IPS-18c (cell line): Measurements from ENCODE around the gene PIGA.

ENCODE experiments used
- H3K4me3 ChIP-seq: 2 replicates; pipeline ENCODE4 v1.7.0; 2013; ENCODE audit warnings: low read depth, mild to moderate bottlenecking, low read length, moderate library complexity; ENCODE audit not compliant: insufficient read depth
- H3K9me3 ChIP-seq: one replicate; pipeline ENCODE4 v1.6.1; 2013; ENCODE audit warnings: mild to moderate bottlenecking, low read length, moderate library complexity; ENCODE audit not compliant: control insufficient read depth, insufficient read depth

Gene PIGA, protein sequence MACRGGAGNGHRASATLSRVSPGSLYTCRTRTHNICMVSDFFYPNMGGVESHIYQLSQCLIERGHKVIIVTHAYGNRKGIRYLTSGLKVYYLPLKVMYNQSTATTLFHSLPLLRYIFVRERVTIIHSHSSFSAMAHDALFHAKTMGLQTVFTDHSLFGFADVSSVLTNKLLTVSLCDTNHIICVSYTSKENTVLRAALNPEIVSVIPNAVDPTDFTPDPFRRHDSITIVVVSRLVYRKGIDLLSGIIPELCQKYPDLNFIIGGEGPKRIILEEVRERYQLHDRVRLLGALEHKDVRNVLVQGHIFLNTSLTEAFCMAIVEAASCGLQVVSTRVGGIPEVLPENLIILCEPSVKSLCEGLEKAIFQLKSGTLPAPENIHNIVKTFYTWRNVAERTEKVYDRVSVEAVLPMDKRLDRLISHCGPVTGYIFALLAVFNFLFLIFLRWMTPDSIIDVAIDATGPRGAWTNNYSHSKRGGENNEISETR

DNA sequence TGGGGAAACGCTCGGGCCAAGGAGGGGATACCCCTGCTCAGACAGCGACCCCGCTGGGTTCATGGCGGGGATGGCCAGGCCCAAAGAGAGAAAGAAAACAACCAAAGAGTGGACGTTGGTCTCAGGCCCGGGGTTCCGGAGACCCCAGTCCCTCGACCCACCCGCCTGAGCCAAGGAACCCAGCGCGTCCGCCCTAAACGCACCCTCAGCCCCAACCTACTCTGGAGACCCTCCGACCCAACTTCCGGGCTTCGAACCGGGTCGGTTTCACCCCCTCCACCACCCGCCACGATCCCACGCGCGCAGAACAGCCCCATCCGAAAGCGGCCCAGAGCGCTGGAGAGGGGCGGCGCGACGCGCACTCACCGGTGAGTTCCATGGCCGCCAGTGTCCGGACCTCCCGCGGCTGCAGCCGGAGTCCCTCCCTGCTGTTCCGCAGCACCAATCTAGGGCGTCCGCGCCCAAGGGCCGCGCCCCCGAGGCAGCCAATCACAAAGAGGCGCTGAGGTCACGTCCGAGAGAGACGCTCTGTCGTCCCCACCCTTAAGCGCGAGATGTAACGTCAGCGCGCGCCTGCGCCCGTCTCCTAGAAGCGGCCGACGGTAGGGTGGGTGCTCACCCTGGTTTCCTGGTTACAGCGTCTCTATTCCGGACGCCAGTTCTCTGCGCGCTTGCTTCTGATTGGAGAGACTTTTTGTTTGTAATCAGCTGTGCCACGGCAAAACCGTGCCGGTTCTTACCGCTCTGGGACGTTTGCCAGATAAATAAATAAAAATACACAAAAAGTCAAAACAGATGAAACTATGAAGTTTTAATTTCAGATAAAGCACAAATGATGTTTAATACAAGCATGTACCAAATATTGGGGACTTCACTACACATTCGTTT, at the start of gene PIGA:
PIGA (minus strand) TSS at position 389 of the 888 bp plus-strand sequence. CDS start 3,593 bp downstream, outside the sequence.
- Histone ChIP-seq H3K9me3 (no peaks in the 10 kb centered on the region), H3K4me3 (peak within 1 kb of the TSS; percentile 68)

DNA sequence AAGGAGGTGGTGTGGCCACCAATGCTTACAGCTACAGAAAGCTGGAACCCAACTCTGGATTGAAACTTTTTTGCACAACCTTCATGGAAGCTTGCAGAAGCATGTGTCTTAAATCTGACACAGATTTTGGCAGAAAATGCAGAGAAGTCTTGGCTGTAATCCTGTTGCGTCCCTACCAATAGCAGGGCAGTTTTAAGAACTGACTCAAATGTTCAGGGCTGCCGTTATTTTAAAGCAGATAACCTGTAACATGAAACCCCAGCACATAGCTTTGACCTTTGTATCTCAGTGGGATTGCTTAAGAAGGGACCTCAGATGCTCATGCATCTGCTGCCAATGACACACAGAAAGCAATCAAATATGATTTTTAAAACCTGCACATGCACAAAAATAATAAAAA, 49.0 kb upstream of the PIGA start, which contains the start of gene VEGFD:
VEGFD (minus strand) TSS at position 110 of the 400 bp plus-strand sequence. CDS start 467 bp downstream, outside the sequence.
- H3K4me3 ChIP-seq = no peak within 1 kb of the TSS

DNA sequence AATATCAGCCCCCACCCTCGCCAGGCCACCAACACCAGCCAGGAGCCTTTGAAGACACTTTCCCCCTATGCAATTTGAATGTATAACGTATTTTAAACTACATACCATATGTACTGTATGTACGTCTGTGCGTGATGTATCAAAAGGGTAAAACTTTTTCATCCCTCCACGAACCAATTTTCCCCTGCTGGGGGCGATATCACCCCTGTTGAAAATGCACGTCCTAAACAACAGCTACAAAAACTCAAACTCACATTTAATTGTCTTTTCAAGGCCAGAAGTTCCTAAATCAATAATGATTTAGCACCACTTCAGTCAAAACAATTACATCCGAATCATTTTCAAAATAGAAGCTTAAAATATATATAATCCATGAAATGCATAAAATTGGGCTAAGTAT, 47.5 kb upstream of the PIGA start:
- Histone ChIP-seq H3K9me3 (no peaks in the 10 kb centered on the region), H3K4me3 (no peak overlapping the region)

More for the DNA sequence above, 49.0 kb upstream of the PIGA start, which contains the start of gene VEGFD:
- H3K9me3 ChIP-seq = no peaks in the 10 kb centered on the region

GRCh38 chrX:15376956-15377355, 41.6 kb upstream of the PIGA start:
- Histone ChIP-seq H3K9me3 (no peaks in the 10 kb centered on the region), H3K4me3 (no peak overlapping the region)

- Histone ChIP-seq H3K9me3 (no peaks in the 10 kb centered on the region), H3K4me3 (no peak overlapping the region)
Measured at GRCh38 chrX:15373976-15374375, 38.7 kb upstream of the PIGA start.

GRCh38 chrX:15366506-15367352, 31.4 kb upstream of the PIGA start:
- no peaks in the 10 kb centered on the region for H3K9me3 ChIP-seq
- no peak overlapping the region for H3K4me3 ChIP-seq

DNA sequence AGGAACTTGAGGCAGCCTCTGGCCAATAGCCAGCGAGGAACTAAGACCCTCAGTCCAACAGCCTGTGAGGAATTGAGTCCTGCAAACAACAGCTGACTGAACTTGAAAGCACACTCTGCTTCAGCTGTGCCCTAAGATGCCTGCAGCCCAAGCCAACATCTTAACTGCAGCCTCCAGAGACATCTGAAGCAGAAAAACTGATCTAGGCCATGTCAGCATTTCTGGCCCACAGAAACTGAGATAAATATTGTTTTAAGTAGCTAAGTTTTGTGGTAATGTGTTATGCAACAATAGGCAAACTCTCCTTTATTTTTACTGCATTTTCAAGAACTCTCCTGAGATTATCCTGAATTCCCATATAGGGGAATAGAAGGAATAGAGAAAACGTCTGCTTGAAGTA, 24.4 kb upstream of the PIGA start:
- H3K9me3 ChIP-seq = no peaks in the 10 kb centered on the region
- H3K4me3 ChIP-seq = no peak overlapping the region

GRCh38 chrX:15358533-15358932, 23.2 kb upstream of the PIGA start:
- no peaks in the 10 kb centered on the region for H3K9me3 ChIP-seq
- H3K4me3 ChIP-seq = no peak overlapping the region

DNA sequence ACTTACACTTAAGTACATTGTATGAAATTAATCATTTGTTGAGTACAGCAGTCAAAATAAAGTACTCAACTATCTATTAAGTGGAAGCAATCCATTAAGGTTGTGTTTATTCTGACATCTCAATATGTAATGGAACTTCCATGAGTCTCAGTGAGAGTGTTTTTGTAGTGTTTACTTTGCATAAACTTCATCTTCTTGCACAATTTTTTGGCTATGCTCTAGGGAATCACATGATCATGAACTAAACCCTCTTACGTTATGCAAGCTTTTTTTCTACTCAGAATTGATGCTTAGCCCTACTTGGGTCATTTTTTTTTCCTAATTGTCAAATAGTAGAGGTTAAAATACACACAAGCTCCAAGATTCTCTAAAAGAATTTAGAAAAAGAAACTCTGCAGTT, 21.1 kb upstream of the PIGA start:
- no peaks in the 10 kb centered on the region for H3K9me3 ChIP-seq
- H3K4me3 ChIP-seq = no peak overlapping the region

DNA sequence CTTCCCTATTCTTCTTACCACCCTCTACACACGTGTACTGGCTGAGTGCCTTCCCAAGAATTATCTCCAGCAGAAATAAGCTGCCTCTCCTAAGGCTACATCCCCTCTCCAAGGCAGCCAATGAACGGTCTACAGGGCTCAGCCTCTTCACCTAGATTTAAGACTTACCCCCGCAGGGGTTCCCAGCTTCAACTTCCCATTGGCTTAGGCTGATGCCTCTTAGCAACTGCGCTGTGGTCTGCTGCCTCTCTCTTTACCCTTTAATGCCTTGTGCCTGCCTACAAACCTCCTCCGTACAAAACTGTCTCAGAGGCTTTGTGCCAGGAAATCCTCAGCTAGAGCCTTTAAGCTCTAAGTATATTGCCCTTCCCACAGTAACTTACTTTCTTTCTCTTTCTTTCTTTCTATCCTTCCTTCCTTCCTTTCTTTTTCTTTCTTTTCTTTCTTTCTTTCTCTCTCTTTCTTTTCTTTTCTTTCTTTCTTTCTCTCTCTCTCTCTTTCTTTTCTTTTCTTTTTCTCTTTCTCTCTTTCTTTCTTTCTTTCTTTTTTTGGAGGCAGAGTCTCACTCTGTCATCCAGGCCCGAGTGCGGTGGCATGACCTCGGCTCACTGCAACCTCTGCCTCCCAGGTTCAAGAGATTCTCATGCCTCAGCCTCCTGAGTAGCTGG, 15.1 kb upstream of the PIGA start:
- H3K9me3 ChIP-seq = no peaks in the 10 kb centered on the region
- no peak overlapping the region for H3K4me3 ChIP-seq

DNA sequence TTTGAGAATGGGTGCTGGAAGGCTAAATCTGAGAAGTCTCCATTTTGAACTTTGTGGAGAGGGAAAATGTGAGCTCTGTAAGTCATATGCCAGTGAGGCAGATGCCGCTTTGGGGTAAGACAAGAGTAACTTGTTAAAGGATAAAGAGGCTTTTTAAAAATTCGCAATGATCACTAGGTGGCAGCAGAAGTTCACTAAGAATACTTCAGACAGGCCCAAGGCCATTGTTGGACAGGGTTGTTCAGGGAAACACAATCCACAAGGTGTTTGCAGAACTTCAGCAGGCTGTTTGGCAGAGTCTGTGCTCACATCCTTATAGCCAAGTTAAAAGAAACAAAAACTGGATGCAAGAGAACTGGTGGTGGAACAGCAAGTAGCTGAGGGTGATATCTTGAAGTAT, 13.7 kb upstream of the PIGA start:
- Histone ChIP-seq H3K9me3 (no peaks in the 10 kb centered on the region), H3K4me3 (no peak overlapping the region)

DNA sequence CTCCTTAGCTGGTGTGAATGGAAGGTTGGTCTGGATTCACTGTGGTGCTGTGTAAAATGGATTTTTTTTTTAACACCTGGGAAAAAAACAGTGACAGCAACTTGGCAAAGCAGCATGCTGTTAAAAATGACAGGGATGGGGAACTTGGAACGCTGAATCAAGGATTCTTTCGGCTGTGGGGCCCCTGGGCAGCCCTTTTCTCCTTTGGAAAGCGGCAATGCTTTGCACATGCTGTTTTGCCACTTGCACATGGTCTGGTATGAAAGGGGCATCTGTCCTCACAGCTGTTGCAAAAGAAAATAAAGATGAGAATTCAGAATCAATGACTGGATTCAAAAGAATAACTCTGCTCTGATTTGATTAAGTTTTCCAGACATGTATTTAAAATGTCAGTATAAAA, 10.7 kb upstream of the PIGA start:
- no peak overlapping the region for H3K4me3 ChIP-seq

GRCh38 chrX:15344106-15344505, 8.8 kb upstream of the PIGA start:
- Histone ChIP-seq H3K4me3 (no peak overlapping the region), H3K9me3 (no peaks in the 10 kb centered on the region)

More for the DNA sequence above, 10.7 kb upstream of the PIGA start:
- no peaks in the 10 kb centered on the region for H3K9me3 ChIP-seq

DNA sequence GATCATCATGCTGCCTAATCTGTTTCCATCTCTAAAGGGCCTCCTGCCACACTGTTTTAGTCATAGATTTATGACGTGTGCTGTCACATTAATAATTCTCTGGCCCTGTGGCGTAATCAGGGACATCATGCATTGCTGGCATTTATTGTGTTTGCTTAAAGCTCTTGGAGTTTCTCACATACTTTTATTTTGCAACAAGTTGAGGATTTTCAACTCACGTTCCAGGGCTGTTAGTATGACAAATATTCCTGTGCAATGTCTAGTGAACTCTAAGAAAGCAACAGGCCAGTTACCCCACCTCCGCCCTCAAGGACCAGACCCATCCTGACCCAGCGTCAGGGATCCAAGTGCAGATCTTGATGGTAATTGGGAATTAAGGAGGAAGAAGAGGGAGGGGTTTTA, 7.8 kb upstream of the PIGA start:
- H3K9me3 ChIP-seq = no peaks in the 10 kb centered on the region
- no peak overlapping the region for H3K4me3 ChIP-seq

GRCh38 chrX:15340867-15341266, 5.5 kb upstream of the PIGA start:
- no peak overlapping the region for H3K4me3 ChIP-seq
- no peaks in the 10 kb centered on the region for H3K9me3 ChIP-seq

- H3K9me3 ChIP-seq = no peaks in the 10 kb centered on the region
- H3K4me3 ChIP-seq = peak overlapping the region; percentile 47
Measured at GRCh38 chrX:15336023-15336413, 695 bp upstream of the PIGA start.
